ENCODE results near the gene CWC25.

DNA sequence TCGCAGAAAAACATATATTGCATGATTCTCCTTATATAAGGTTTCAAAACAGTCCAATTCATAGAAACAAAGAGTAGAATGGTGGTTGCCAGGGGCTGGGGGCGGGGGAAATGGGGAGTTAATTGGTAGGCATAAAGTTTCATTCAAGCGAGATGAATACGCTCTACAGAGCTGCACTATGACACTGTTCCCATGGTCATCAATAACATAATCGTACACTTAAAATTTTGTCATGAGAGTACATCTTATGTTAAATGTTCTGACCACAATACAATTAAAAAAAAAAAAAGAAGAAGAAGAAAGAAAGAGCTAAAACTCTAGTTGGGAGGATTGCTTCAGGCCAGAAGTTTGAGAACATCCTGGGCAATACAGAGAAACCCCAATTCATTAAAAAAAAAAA is 30.9 kb downstream of the CWC25 start:
- TF ChIP-seq POLR2A (IDR thresholded peaks at IDR 0.05; ENCODE audit: borderline replicate concordance, extremely low read depth, insufficient read depth, insufficient read length) (no peak), EZH2 (IDR thresholded peaks at IDR 0.05) (no peak), ZFX (IDR thresholded peaks at IDR 0.05) (no peak), EZH2phosphoT487 (IDR thresholded peaks at IDR 0.05; ENCODE audit: borderline replicate concordance) (no peak)
- TF ChIP-seq, protein P1, sequence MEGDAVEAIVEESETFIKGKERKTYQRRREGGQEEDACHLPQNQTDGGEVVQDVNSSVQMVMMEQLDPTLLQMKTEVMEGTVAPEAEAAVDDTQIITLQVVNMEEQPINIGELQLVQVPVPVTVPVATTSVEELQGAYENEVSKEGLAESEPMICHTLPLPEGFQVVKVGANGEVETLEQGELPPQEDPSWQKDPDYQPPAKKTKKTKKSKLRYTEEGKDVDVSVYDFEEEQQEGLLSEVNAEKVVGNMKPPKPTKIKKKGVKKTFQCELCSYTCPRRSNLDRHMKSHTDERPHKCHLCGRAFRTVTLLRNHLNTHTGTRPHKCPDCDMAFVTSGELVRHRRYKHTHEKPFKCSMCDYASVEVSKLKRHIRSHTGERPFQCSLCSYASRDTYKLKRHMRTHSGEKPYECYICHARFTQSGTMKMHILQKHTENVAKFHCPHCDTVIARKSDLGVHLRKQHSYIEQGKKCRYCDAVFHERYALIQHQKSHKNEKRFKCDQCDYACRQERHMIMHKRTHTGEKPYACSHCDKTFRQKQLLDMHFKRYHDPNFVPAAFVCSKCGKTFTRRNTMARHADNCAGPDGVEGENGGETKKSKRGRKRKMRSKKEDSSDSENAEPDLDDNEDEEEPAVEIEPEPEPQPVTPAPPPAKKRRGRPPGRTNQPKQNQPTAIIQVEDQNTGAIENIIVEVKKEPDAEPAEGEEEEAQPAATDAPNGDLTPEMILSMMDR (IDR thresholded peaks at IDR 0.05 in 2 of 3, conservative IDR thresholded peaks at IDR 0.05 in 1 of 3; ENCODE audit: borderline replicate concordance in 1 of 3, insufficient read depth in 1 of 3, low read depth in 2 of 3, low read length in 2 of 3): no peak
- TF ChIP-seq, protein P2, sequence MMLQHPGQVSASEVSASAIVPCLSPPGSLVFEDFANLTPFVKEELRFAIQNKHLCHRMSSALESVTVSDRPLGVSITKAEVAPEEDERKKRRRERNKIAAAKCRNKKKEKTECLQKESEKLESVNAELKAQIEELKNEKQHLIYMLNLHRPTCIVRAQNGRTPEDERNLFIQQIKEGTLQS (IDR thresholded peaks at IDR 0.05): no peak
- TF ChIP-seq, protein P3, sequence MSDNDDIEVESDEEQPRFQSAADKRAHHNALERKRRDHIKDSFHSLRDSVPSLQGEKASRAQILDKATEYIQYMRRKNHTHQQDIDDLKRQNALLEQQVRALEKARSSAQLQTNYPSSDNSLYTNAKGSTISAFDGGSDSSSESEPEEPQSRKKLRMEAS (IDR thresholded peaks at IDR 0.05): no peak
